ENCODE measurements around the gene MYO3A.

- TF ChIP-seq CTCF (IDR thresholded peaks at IDR 0.05), result no peak
- TF ChIP-seq POLR2A (IDR thresholded peaks at IDR 0.05), result no peak
These were observed 21.2 kb upstream of the MYO3A start for GRCh38 chr10:25912866-25913265.
